Activated T-cell treated with anti-CD3 and anti-CD28 coated beads, Interleukin-2, amount 50 U/mL, for 72 hours (primary cell): ENCODE measurements around the gene COBLL1. TPM values are rescaled to one million over a fixed set of nuclear protein-coding genes. Genes with fewer than 3 reads are reported as not detected.

Source experiments
- total RNA-seq, 2 donors: library from RNA; stranded (reverse); gene quantifications; one replicate each; pipeline ENCODE4 v1.2.3, GENCODE V29; 2022

Gene COBLL1
- total RNA-seq, 2 donors from 2014 or later = 0.23 to 0.58 TPM

Other genes starting within 250 kb of the COBLL1 start
- not detected for gene GRB14, start 220.3 kb downstream of the COBLL1 start, total RNA-seq
- not detected for gene SLC38A11, start 113.7 kb upstream of the COBLL1 start, total RNA-seq